CD4-positive, alpha-beta memory T cell (primary cell): Measurements from ENCODE around the gene FIZ1. TPM values are rescaled to one million over a fixed set of nuclear protein-coding genes. Genes with fewer than 3 reads are reported as not detected.

ENCODE experiments used
- CTCF ChIA-PET: fragments of 350-600 bp; sonication (Branson Sonifier 250); formaldehyde crosslinking; loops from one replicate; lab custom pipeline; 2021; ENCODE audit warnings: inconsistent platforms; ENCODE audit not compliant: partially characterized antibody; lab: Charles Lee
- POLR2A ChIA-PET: fragments of 350-600 bp; sonication (Branson Sonifier 250); formaldehyde crosslinking; loops from one replicate; lab custom pipeline; 2021; ENCODE audit not compliant: partially characterized antibody; lab: Charles Lee
- DNase-seq, 5 donors: peaks; one replicate each; pipeline versions ENCODE4 v3.0.0 to v3.0.0-alpha.2; 2020 to 2022; ENCODE audit warnings: mixed read lengths in 1 of 5
- H3K27ac ChIP-seq: one replicate; pipeline ENCODE4 v1.7.0; 2013; ENCODE audit warnings: low read depth, low read length
- H3K27me3 ChIP-seq: 2 replicates; pipeline ENCODE4 v1.7.0; 2013; ENCODE audit warnings: mild to moderate bottlenecking, low read length, moderate library complexity; ENCODE audit not compliant: insufficient read depth
- H3K36me3 ChIP-seq: 2 replicates; pipeline ENCODE4 v1.7.0; 2013; ENCODE audit warnings: mild to moderate bottlenecking, low read length, moderate library complexity; ENCODE audit not compliant: insufficient read depth
- H3K4me1 ChIP-seq: 2 replicates; pipeline ENCODE4 v1.7.0; 2013; ENCODE audit warnings: mild to moderate bottlenecking, low read length, moderate library complexity; ENCODE audit not compliant: insufficient read depth
- H3K4me3 ChIP-seq, 2 donors: one replicate each; pipeline ENCODE4 v1.7.0; 2013; ENCODE audit warnings: low read length in 2 of 2, mild to moderate bottlenecking in 1 of 2
- H3K9me3 ChIP-seq, 2 donors: one replicate each; pipeline ENCODE4 v1.7.0; 2013; ENCODE audit warnings: low read length in 2 of 2, control low read depth in 1 of 2; ENCODE audit not compliant: control insufficient read depth in 1 of 2
- H3K27ac Mint-ChIP-seq, 7 donors: one replicate each; pipeline ENCODE4 v1.8.0; 2020 to 2021; ENCODE audit warnings: mixed read lengths in 7 of 7, mild to moderate bottlenecking in 6 of 7, inconsistent platforms in 3 of 7, moderate library complexity in 3 of 7
- H3K27me3 Mint-ChIP-seq, 2 donors: one replicate each; pipeline ENCODE4 v1.8.0; 2020 to 2021; ENCODE audit warnings: mixed read lengths in 2 of 2
- H3K36me3 Mint-ChIP-seq, 2 donors: one replicate each; pipeline ENCODE4 v1.8.0; 2020 to 2021; ENCODE audit warnings: mixed read lengths in 2 of 2, inconsistent platforms in 1 of 2, mild to moderate bottlenecking in 1 of 2
- H3K4me1 Mint-ChIP-seq, 4 donors: one replicate each; pipeline ENCODE4 v1.8.0; 2020 to 2021; ENCODE audit warnings: mixed read lengths in 4 of 4, mild to moderate bottlenecking in 1 of 4
- H3K4me3 Mint-ChIP-seq, 8 donors: one replicate each; pipeline ENCODE4 v1.8.0; 2020 to 2021; ENCODE audit warnings: mixed read lengths in 8 of 8, mild to moderate bottlenecking in 7 of 8, moderate library complexity in 6 of 8, inconsistent platforms in 3 of 8
- H3K9me3 Mint-ChIP-seq, 8 donors: one replicate each; pipeline ENCODE4 v1.8.0; 2020 to 2021; ENCODE audit warnings: mixed read lengths in 8 of 8, mild to moderate bottlenecking in 5 of 8, inconsistent platforms in 3 of 8, moderate library complexity in 1 of 8
- intact Hi-C: fragments of 100-400 bp; cut with micrococcal nuclease; formaldehyde crosslinking; loops from one replicate; pipeline ENCODE4 v1.15.1; 2023
- polyA plus RNA-seq, 2 donors: library from polyadenylated mRNA; unstranded; fragments of 300-500 nt; fragmentation: Illumina TruSeq; gene quantifications; one replicate each; pipeline ENCODE4 v1.2.3, GENCODE V29; 2021
- total RNA-seq, 2 experiments: library from RNA; stranded (reverse); gene quantifications; one replicate each; pipeline ENCODE4 v1.2.3, GENCODE V29; 2021

FIZ1 gene
- total and polyA plus RNA-seq, 4 experiments from 2014 or later = 0.99 to 26.4 (median 13.1) TPM

- no peaks in the 10 kb centered on the region for H3K36me3 ChIP-seq
- H3K4me3 ChIP-seq = peak overlapping the region; percentile 57 to 64
- intact Hi-C loops = loop anchor here (10.0 kb wide), 1 partner anchor 240 kb away; the partner anchor contains the start of genes RPL28 and TMEM238
- peak overlapping the region; percentile 96 to 99 (median 98) for H3K27ac Mint-ChIP-seq
- H3K4me3 Mint-ChIP-seq = peak overlapping the region; percentile 88 to 96 (median 90)
- H3K27me3 ChIP-seq = no peaks in the 10 kb centered on the region
- peaks cover 0 to 11% of the 10 kb centered on the region in 2 donors for H3K36me3 Mint-ChIP-seq
- ChIA-PET CTCF (interaction anchor here (0.6 to 9.1 kb wide), 13 partner anchors 8 to 472 kb away, joined by 3 to 94 read pairs (median 4); partner anchors contain the start of genes FIZ1, ZNF524 and ZNF865), POLR2A (interaction anchor here (0.6 to 6.2 kb wide), 15 partner anchors 8 to 241 kb away, joined by 3 to 95 read pairs (median 7); partner anchors contain the start of genes FIZ1, TMEM238, U2AF2 and UBE2S)
- no peak for DNase-seq
- peak overlapping the region; percentile 88 for H3K27ac ChIP-seq
- peaks cover 30 to 56% (median 42%) of the 10 kb centered on the region in 4 donors for H3K4me1 Mint-ChIP-seq
- H3K4me1 ChIP-seq = peaks cover 38% of the 10 kb centered on the region
- H3K27me3 Mint-ChIP-seq = no peaks in the 10 kb centered on the region
- H3K9me3 ChIP-seq = no peaks in the 10 kb centered on the region
- H3K9me3 Mint-ChIP-seq = no peaks in the 10 kb centered on the region
These were observed 25.6 kb upstream of the FIZ1 start for GRCh38 chr19:55625004-55625326.

GRCh38 chr19:55624109-55625003, 25.0 kb upstream of the FIZ1 start, which contains the start of gene ZNF784:
Gene ZNF784 (minus strand): TSS chr19:55624566. CDS start chr19:55624561, 5 bp downstream.
- Mint-ChIP-seq H3K27me3 (no peaks in the 10 kb centered on the region), H3K4me1 (peaks cover 30 to 57% (median 42%) of the 10 kb centered on the region in 4 donors), H3K36me3 (peaks cover 0 to 11% of the 10 kb centered on the region in 2 donors), H3K27ac (peak within 1 kb of the TSS; percentile 96 to 99 (median 98)), H3K9me3 (no peaks in the 10 kb centered on the region), H3K4me3 (peak within 1 kb of the TSS; percentile 88 to 96 (median 90))
- intact Hi-C loops = loop anchor here (1.0 to 10.0 kb wide), 7 partner anchors 8 to 240 kb away; partner anchors contain the start of genes FIZ1, RPL28, TMEM238 and ZNF628
- POLR2A ChIA-PET = interaction anchor here (0.6 to 6.2 kb wide), 17 partner anchors 9 to 508 kb away, joined by 3 to 95 read pairs (median 4); partner anchors contain the start of genes FIZ1, PPP6R1, TMEM238 and UBE2S
- Histone ChIP-seq H3K27me3 (no peaks in the 10 kb centered on the region), H3K9me3 (no peaks in the 10 kb centered on the region), H3K36me3 (no peaks in the 10 kb centered on the region), H3K4me3 (peak within 1 kb of the TSS; percentile 57 to 64), H3K27ac (peak within 1 kb of the TSS; percentile 88), H3K4me1 (peaks cover 38% of the 10 kb centered on the region)
- peak; percentile 90 to 94 (median 93) for DNase-seq
- CTCF ChIA-PET = interaction anchor here (0.6 to 9.1 kb wide), 12 partner anchors 8 to 471 kb away, joined by 3 to 94 read pairs (median 7); partner anchors contain the start of genes FIZ1, ZNF524 and ZNF865

GRCh38 chr19:55623561-55623960, 24.2 kb upstream of the FIZ1 start:
- Mint-ChIP-seq H3K9me3 (no peaks in the 10 kb centered on the region), H3K27me3 (no peaks in the 10 kb centered on the region), H3K4me3 (peak overlapping the region in 1 of 8 donors; percentile 88), H3K4me1 (peaks cover 30 to 57% (median 42%) of the 10 kb centered on the region in 4 donors), H3K27ac (peak overlapping the region; percentile 6 to 99 (median 98)), H3K36me3 (peaks cover 0 to 11% of the 10 kb centered on the region in 2 donors)
- peak in 1 of 5 donors; percentile 10 for DNase-seq
- ChIA-PET POLR2A (interaction anchor here (0.8 to 6.2 kb wide), 7 partner anchors 11 to 364 kb away, joined by 3 to 95 read pairs (median 18); partner anchors contain the start of genes FIZ1, PPP6R1, ZNF524 and ZNF579), CTCF (interaction anchor here (0.7 to 9.1 kb wide), 4 partner anchors 9 to 120 kb away, joined by 3 to 94 read pairs (median 20); partner anchors contain the start of genes FIZ1, ZNF524 and ZNF865)
- intact Hi-C loops = loop anchor here (10.0 kb wide), 1 partner anchor 239 kb away; the partner anchor contains the start of genes RPL28 and TMEM238
- Histone ChIP-seq H3K27ac (peak overlapping the region; percentile 43), H3K9me3 (no peaks in the 10 kb centered on the region), H3K36me3 (no peaks in the 10 kb centered on the region), H3K4me3 (no peak overlapping the region), H3K4me1 (peaks cover 38% of the 10 kb centered on the region), H3K27me3 (no peaks in the 10 kb centered on the region)

- H3K4me1 Mint-ChIP-seq = peaks cover 30 to 57% (median 42%) of the 10 kb centered on the region in 4 donors
- POLR2A ChIA-PET = interaction anchor here (1.2 to 6.2 kb wide), 6 partner anchors 11 to 42 kb away, joined by 4 to 95 read pairs (median 42); partner anchors contain the start of genes FIZ1, ZNF524, ZNF579 and ZNF580
- H3K9me3 Mint-ChIP-seq = no peaks in the 10 kb centered on the region
- CTCF ChIA-PET = interaction anchor here (0.7 to 9.1 kb wide), 4 partner anchors 9 to 119 kb away, joined by 3 to 94 read pairs (median 20); partner anchors contain the start of genes FIZ1, ZNF524 and ZNF865
- H3K27ac Mint-ChIP-seq = peak overlapping the region in 5 of 7 donors; percentile 54 to 99 (median 97)
- Histone ChIP-seq H3K4me3 (no peak overlapping the region), H3K27me3 (no peaks in the 10 kb centered on the region), H3K27ac (no peak overlapping the region), H3K4me1 (peaks cover 38% of the 10 kb centered on the region), H3K9me3 (no peaks in the 10 kb centered on the region), H3K36me3 (no peaks in the 10 kb centered on the region)
- DNase-seq = peak in 1 of 5 donors; percentile 12
- H3K36me3 Mint-ChIP-seq = peaks cover 0 to 11% of the 10 kb centered on the region in 2 donors
- H3K4me3 Mint-ChIP-seq = peak overlapping the region in 1 of 8 donors; percentile 36
- H3K27me3 Mint-ChIP-seq = no peaks in the 10 kb centered on the region
- intact Hi-C loops = loop anchor here (10.0 kb wide), 1 partner anchor 238 kb away; the partner anchor contains the start of genes RPL28 and TMEM238
These were observed 23.8 kb upstream of the FIZ1 start for GRCh38 chr19:55623130-55623529.

- no peaks in the 10 kb centered on the region for H3K9me3 Mint-ChIP-seq
- H3K4me1 Mint-ChIP-seq = peaks cover 28 to 51% (median 40%) of the 10 kb centered on the region in 4 donors
- Histone ChIP-seq H3K27ac (no peak overlapping the region), H3K4me1 (peaks cover 38% of the 10 kb centered on the region), H3K9me3 (no peaks in the 10 kb centered on the region), H3K36me3 (peaks cover 4% of the 10 kb centered on the region), H3K4me3 (no peak overlapping the region), H3K27me3 (no peaks in the 10 kb centered on the region)
- intact Hi-C loops = loop anchor here (10.0 kb wide), 1 partner anchor 238 kb away; the partner anchor contains the start of genes RPL28 and TMEM238
- H3K4me3 Mint-ChIP-seq = no peak overlapping the region
- no peak overlapping the region for H3K27ac Mint-ChIP-seq
- POLR2A ChIA-PET = interaction anchor here (2.9 to 6.2 kb wide), 4 partner anchors 15 to 22 kb away, joined by 18 to 95 read pairs (median 76); partner anchors contain the start of genes FIZ1, ZNF524, ZNF580 and ZNF581
- peaks cover 0 to 15% of the 10 kb centered on the region in 2 donors for H3K36me3 Mint-ChIP-seq
- CTCF ChIA-PET = interaction anchor here (3.6 to 9.1 kb wide), 2 partner anchors 10 to 16 kb away, joined by 16 to 94 read pairs; partner anchors contain the start of gene ZNF865
- DNase-seq = peak in 1 of 5 donors; percentile 36
- H3K27me3 Mint-ChIP-seq = no peaks in the 10 kb centered on the region
These were observed 23.1 kb upstream of the FIZ1 start for GRCh38 chr19:55622242-55622969.
